ENCODE measurements around the gene UBR1.
"Not testable (repeated sequence)": the region's sequence is repeated elsewhere in the genome, so short reads cannot be mapped to it uniquely, and the experiment has no call there.

Gene UBR1

DNA sequence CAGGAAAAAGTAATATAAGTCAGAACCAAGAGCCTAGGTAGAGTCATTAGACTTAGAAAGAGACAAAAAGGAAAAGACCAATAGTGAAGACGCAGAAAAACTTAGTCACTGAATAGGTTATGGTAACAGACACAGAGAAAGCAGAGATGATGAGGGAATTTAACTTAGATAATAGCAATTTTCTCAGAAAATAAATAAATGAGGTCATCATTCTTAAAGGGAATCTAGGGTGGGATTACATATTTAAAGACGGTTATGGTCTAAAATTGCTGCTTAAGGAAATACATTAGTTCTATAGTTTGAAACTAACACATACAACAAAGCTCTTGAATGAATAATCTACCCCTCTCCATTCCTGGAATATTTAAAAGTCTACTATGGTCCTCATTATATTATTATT lies 59.4 kb downstream of the UBR1 start:
- no peak for DNase-seq

DNA sequence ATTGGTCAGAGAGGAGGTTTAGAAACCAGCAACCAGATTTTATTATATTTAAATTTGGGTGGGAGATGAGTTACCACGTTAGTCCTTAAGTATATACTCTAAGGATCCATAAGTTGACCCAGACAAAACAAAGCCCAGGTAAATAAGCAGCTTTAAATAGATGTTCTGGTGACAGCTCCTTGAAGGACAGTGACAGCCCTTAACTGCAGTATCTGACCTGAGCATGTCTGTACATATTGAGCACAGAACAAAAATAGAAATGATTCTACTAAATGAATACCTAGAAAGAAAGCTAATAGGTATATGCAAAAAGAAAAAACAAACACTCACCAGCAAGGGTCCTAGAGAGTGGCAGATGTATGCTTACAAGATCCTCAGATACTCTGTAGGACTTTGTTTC lies 63.0 kb downstream of the UBR1 start:
- no peak for DNase-seq

DNA sequence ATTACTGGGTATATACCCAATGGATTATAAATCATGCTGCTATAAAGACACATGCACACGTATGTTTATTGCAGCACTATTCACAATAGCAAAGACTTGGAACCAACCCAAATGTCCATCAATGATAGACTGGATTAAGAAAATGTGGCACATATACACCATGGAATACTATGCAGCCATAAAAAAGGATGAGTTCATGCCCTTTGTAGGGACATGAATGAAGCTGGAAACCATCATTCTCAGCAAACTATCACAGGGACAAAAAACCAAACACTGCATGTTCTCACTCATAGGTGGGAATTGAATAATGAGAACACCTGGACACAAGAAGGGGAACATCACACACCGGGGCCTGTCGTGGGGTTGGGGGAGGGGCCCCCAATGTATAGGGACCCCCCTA lies 64.8 kb downstream of the UBR1 start:
- DNase-seq, result not testable (repeated sequence)

DNA sequence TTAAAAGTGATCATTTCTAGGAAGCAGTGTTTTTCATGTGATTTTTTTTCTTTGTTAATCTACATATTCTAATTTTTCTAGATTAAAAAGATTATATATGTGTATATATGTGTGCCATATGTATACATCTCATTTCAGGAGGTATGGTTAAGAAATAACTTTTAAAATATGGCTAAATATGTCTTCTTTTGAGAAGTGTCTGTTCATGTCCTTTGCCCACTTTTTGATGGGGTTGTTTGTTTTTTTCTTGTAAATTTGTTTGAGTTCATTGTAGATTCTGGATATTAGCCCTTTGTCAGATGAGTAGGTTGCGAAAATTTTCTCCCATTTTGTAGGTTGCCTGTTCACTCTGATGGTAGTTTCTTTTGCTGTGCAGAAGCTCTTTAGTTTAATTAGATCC lies 70.6 kb downstream of the UBR1 start:
- not testable (repeated sequence) for DNase-seq

DNA sequence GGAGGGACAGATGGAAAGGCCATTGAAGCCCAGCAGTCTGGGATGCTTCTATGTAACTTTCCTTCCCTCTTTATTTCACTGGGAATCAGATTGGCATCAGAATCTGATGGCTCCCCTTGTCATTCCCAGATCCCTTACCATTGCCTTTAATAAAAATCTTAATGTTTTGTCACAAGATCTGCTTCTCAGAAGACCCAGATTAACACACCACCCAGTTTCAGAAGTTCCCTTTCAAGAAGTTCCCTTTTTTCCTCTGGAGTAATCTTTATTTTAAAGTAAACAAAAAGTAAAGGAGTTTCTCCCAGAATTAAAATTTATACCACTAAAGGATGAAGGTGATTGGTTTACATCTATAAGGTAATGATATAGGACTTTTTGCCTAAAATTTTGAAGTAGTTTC lies 76.4 kb downstream of the UBR1 start:
- DNase-seq, result peak; percentile 6

DNA sequence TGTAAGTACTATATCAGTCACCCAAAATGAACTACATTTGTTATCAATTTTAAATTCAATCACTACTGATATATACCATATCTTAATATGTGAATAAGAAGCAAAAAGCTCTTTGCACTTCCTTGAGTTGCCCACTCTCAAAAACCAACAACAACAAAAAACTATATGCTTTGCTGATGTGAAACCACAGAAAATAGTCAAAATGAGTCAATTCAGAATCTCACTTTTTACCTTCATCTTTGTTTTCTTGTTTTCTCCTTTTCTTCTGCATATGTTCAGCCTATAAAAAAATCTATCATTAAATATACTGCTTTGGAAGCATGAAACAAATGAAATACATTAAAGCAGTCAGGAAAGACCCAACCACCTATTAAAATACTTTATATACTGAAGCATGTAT lies 80.7 kb downstream of the UBR1 start:
- DNase-seq, result no peak

DNA sequence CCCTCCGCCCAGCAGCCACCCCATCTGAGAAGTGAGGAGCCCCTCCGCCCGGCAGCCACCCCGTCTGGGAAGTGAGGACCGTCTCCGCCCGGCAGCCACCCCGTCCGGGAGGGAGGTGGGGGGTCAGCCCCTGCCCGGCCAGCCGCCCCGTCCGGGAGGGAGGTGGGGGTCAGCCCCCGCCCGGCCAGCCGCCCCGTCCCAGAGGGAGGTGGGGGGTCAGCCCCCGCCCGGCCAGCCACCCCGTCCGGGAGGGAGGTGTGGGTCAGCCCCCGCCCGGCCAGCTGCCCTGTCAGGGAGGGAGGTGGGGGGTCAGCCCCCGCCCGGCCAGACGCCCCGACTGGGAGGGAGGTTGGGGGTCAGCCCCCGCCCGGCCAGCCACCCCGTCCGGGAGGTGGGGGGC lies 91.2 kb downstream of the UBR1 start:
- not testable (repeated sequence) for DNase-seq

DNA sequence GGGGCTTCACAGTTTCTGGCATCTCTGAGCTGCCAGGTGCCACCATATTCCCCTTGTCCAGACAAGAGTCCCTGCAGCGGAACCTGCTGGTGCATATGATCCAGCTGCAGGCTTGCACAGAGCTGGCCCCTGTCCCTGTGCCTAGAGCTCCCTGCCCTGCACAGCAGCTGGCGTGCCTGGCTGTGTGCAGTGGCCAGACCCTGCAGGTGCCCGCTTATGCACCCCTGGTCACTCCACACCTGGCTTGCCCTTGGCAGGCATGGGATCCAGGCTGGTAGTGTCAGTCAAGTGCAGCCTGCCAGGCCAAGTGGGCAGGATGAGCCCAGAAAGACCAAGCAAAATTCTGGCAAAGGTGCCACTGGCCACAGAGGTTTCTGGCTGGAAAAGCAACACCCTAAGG lies 96.6 kb downstream of the UBR1 start:
- no peak for DNase-seq

DNA sequence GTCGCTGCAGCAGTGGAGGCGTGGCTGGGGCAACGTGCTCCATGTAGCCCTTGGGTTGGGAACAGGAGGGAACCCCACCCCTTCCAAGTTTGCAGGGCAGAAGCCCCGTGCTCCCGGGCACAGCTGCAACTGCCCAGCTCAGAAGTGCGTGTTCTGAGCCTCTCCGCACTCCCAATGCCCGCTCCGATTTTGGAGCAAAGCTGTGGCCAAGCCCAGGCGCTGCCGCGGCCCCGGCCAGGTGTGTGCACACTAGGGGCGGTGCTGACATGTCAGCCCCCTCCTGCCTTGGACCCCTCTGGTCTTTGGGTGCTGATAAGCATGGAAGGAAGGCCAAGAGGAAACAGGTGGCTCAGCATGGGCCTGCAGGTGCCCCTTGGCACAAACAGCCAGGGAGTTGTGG lies 97.7 kb downstream of the UBR1 start:
- DNase-seq, result no peak

DNA sequence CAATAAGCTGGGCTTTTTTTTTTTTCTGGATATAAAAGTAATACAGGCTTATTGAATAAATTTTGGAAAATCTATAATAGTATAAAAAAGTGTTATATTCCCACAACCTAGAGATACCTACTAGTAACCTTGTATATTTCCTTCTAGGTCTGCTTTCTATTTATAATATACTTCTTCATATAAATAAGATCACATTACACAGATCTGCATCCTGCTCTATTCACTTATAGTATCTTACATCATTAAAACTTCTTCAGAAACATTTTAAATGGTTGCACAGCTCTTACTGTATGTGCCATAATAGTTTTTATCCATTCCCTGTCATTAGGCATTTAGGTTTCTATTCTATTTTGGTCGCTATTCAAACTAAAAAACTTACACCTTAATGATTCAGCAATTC lies 98.3 kb downstream of the UBR1 start:
- no peak for DNase-seq

DNA sequence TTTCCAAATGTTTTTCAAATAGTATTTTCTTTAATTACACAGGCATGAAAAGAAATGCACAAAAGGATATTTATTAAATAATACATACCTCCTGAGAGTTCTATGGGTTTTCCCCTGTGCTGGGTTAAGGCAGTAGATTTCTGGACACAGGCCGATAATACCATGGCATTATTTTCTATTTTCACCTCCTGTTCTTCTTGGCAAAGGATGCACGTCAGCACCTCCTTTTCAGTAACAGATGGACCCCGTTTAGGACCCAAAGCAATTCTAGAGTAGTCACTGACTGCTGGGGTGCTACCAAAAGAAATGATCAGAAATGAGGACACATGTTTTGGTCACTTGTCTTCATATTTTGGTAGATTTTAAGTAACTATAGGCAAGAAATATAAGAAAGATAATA lies 98.8 kb downstream of the UBR1 start:
- no peak for DNase-seq

DNA sequence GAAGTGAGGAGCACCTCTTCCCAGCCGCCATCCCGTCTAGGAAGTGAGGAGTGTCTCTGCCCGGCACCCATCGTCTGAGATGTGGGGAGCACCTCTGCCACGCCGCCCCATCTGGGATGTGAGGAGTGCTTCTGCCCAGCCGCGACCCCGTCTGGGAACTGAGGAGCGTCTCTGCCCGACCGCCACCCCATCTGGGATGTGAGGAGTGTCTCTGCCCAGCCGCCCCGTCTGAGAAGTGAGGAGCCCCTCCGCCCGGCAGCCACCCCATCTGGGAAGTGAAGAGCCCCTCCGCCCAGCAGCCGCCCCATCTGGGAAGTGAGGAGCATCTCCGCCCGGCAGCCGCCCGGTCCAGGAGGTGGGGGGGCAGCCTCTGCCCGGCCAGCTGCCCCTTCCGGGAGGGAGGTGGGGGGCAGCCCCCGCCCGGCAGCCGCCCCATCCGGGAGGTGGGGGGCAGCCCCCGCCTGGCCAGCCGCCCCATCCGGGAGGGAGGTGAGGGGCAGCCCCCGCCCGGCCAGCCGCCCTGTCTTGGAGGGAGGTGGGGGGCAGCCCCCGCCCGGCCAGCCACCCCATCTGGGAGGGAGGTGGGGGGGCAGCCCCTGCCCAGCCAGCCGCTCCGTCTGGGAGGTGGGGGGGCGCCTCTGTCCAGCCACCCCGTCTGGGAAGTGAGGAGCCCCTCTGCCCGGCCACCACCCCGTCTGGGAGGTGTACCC lies 100.8 kb downstream of the UBR1 start:
- DNase-seq, result not testable (repeated sequence)

DNA sequence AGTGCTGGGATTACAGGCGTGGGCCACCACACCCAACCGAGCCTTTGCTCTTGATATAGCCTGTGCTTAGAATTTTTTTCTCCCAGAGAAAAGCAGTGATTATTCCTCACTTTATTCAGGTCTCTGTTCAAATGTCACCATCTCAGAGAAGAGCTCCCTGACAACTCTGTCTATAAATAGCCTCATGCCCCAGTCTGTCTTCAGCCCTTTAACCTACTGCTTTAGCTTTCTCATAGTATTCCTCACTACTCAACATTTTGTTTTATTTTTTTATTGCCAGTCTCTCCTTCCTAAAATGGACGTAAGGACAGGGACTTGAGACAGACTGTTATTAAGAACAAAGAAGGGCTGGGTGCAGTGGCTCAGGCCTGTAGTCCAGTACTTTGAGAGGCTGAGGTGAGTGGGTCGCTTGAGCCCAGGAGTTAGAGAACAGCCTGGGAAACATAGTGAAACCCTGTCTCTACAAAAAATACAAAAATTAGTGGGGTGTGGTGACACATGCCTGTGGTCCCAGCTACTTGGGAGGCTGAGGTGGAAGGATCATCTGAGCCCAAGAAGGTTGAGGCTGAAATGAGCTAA lies 106.5 kb downstream of the UBR1 start:
- no peak for DNase-seq

DNA sequence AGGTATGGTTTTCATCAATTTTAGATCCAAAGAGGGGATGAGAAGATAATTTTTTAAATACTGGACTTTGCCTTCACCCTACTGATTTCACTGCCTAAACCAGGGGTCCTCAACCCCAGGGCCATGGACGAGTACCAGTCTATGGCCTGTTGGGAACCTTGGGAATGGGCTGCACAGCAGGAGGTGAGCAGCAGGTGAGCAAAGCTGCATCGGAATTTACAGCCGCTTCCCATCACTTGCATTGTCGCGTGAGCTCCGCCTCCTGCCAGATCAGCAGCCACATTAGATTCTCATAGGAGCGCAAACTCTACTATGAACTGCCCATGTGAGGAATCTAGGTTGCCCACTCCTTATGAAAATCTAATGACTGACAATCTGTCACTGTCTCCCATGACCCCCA lies 109.0 kb downstream of the UBR1 start:
- DNase-seq, result no peak

DNA sequence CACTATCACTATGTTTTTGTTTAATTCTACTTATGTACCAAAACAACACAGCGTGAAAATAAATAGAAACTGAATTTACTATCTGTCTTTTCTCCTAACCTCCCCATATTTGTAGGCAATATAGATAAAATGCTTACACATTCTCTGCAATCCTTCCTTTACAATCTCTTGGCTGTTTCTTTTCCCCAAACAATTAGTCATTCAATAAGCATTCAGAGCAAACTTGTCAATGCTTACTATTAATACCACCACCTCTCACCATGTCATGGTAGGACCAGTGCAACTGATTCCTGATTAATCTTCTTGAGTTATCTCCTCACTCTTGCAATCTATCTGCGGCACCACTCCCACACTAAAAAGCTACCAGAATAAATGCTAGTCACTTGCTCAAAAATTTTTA lies 111.3 kb downstream of the UBR1 start:
- no peak for DNase-seq

DNA sequence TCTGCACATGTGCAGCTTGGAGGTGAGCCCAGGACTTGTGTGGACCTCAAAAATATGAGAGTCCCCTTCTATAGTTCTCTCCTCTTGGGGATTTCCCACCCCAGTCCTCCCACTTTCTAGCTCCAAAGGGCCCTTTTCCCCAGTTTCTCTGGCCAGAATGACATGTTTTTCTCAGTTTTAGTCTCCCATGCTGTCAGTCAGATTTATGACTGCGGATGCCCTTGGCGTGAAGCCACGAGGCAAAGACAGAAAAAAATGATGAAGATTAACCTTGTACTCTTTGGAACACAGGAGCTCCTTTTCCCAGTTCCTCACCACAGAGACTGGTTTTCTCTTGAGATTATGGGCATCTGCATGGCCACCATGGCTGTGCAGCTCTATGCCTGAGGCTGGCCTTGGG lies 113.2 kb downstream of the UBR1 start:
- no peak for DNase-seq

DNA sequence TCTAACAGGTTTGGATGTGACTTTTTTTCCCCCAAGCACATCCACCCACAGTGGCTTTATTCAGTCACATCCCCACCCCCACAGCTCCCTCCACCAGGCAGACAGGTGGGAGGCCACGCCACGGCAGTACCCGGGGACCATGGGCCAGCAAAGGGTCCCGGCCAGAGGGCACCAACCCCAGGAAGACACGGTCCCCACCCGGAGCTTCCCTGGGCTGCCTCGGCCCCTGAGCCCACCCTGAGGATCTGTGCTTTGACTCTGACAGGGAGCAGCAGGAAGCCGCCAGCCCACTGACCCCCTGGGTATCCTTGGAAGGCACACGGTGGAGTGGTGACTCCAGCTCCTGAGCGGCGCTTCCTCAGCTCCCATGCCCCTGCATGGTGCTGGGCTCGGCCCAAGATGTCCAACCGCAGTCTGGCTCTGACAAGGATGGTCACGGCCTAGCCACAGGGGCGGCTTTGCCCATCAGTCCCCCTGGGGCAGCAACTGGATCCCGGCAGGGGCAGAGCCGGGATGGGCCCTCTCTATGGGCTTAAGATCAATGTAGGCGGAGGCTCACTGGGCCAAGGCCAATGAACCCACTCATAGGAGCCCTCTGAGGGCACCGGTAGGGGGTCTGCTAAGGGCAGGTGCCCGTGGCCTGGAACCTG lies 119.0 kb downstream of the UBR1 start:
- no peak for DNase-seq

DNA sequence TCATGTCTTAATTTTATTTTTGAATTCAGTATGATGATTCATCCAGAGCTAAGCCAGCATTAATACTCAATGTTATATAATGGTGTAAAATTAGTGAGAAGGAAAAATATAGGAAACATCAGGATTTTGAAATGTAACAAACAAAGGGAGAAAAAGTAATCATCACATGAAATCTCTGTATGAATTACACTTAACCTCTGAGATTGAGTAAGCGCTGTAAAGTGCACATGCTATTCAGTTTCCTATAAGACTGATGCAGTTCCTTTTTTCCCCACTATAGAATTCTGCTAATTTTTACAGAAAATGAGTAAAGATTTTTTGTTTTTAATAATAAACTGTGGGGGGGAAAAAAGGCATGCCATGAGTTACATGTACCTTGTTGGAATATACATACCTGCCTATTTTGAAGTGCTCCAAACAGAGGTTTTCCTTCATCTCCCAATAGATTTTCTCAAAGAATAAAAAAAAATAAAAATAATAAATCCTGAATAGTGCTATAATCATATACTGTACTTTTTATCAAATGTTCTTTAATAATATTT lies 121.3 kb downstream of the UBR1 start:
- DNase-seq, result peak; percentile 39

DNA sequence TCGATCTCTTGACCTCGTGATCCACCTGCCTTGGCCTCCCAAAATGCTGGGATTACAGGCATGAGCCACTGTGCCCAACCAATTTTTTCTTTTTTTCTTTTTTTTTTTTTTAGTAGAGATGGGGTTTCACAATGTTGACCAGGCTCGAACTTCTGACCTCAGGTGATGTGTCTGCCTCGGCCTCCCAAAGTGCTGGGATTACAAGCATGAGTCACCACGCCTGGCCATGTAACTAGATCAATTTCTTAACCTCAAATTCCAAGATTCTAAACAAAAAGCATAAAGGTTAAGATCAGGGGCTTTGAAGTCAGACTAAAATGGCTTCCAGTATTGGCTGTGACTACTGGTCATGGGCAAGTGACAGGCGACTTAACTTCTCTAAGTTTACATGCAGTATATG lies 126.7 kb downstream of the UBR1 start:
- DNase-seq, result not testable (repeated sequence)

DNA sequence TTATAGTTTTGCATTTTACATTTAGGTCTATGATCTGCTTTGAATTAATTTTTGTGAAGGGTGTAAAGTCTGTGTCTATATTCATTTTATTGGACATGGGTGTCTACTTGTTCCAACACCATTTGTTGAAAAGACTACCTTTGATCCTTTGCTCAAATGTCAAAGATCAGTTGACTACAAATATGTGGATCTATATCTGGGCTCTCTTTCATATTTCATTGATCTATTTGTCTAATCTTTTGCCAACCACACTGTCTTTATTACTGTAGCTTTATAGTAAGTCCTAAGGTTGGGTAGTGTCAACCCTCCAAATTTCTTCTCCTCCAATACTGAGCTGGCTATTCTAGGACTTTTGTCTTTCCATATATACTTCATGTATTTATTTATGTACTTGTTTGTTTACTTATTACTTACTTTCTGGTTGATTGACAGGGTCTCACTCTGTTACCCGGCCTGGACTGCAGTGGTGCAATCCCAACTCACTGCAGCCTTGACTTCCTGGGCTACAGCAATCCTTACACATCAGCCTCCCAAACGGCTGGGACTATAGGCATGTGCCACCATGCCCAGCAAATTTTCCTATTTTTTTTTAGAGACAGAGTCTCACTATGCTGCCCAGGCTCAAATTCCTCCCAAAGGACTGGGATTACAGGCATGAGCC lies 131.5 kb downstream of the UBR1 start:
- no peak for DNase-seq

DNA sequence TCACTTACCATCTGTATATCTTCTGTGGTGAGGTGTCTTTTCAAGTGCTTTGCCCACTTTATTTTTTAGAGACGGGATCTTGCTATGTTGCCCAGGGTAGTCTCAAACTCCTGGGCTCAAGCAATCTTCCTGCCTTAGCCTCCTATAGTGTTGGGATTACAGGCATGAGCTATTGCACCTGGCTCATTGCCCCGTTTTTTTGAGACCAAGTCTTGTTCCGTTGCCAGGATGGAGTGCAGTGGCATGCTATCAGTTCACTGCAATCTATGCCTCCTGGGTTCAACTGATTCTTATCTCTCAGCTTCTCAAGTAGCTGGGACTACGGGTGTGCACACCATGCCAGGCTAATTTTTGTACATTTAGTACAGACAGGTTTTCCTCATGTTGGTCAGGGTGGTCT lies 132.7 kb downstream of the UBR1 start:
- DNase-seq, result no peak

DNA sequence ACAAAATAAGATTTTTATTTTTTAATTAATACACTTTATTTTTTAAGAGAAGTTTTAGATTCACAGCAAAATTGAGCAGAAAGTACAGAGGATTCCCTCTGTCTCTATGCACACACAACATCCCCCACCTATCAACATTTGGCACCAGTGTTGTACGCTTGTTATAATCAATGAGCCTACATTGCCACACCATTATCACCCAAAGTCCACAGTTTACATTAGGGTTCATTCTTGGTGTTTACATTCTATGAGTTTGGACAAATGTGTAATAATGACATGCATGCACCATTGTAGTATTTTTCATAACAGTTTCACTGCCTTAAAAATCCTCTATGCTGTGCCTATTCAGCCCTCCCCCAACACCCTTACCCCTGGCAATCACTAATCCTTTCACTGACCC lies 134.0 kb downstream of the UBR1 start:
- no peak for DNase-seq

DNA sequence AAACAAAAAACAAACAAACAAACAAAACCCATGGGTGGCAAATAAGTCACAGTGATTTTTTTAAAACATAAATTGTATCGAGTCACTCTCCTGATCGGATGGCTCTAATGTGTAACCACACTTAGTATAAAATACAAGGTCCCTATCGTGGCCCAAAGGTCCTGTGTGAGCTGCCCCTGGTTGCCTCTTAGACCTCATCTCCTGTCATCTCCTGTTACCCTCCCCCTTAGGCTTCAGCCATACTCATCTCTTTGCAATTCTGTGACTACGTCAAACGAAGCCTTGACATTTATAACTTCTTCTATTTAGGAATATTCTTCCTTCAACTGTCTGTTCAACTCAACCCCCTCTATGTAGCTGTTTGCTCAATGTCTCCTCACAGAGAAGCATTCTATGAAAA lies 141.4 kb downstream of the UBR1 start:
- DNase-seq, result no peak

DNA sequence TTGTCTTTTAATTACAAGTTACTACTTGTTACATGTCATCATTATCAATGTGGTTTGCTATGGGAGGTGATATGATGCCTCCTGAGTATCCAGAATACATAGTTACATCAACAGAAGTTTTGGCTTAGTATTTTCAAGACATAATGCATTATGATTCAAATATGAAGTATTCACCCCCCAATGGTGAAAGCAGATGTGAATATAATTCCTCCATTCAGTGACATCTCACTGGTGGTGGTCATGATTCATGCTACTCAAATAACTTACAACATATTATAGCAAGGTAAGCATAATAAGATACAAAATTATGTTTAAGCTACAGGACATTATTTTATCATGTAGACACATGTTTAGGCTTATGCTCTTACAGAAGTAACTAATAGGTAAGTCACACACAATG lies 150.3 kb downstream of the UBR1 start:
- DNase-seq, result no peak

Measured in hematopoietic multipotent progenitor cell treated with erythropoietin and hydrocortisone succinate and interleukin-3 and kit ligand, for 4 days (in vitro differentiated cells).